ENCODE data around the gene ALDH3B1. TPM values are rescaled to one million over a fixed set of nuclear protein-coding genes. Genes with fewer than 3 reads are reported as not detected.
A peak's percentile ranks its signal among the peaks of the same experiment; 100 is the strongest.

The ALDH3B1 gene
- total and polyA plus RNA-seq, 4 donors, result 1.6 to 7.1 (median 3.4) TPM

DNA sequence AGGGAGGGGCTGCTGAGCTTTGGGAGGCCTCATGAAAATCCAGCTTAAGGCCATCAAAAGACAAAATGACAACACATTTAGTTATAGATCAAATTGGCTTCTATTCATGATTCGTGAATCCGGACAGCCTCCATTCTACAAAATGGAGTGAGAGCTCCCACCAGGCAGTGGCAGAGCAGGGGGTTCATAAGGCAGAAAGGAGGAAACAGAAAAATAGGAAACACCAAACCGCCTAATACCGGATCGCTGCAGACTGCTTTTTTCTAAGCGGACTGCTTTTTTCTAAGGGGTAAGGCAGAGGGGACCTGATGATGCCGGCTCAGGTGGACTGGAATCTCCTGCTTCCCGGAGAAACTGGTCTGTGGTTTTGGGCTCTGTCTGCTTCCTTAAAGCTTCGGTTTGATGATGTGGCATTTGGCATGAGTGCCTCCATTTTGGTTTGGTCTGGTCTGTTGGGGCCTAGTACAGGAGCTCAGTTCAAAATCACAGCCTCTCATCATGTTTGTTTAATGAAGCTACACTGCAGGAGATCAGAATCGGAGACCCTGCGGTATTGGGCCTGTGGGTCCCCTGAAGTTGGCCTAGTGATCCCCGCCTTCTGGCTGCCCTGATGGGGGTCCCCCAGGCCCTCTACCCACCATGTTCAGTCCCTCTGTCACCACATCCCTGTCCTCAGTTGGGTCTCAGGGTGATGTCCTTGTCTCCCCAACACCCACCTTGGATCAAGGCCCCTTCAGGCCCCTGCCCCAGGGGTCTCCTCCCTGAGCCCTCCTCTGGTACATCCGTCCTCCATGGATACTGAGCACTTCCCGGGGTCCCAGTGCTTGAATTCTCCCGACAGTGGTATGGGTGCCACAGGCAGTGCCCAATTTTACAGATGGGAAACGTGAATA lies 1.2 kb downstream of the ALDH3B1 start:
- TF ChIP-seq GABPA (IDR thresholded peaks at IDR 0.05 in 1 of 2, conservative IDR thresholded peaks at IDR 0.05 in 1 of 2) (no peak), SP1 (IDR thresholded peaks at IDR 0.05) (no peak), RAD21 (IDR thresholded peaks at IDR 0.05) (no peak), HNF4G (IDR thresholded peaks at IDR 0.05) (no peak), HNF4A (conservative IDR thresholded peaks at IDR 0.05) (no peak), FOXA2 (IDR thresholded peaks at IDR 0.05) (no peak), JUND (IDR thresholded peaks at IDR 0.05) (no peak), TAF1 (conservative IDR thresholded peaks at IDR 0.05) (no peak), NR2F2 (IDR thresholded peaks at IDR 0.05) (no peak), EGR1 (IDR thresholded peaks at IDR 0.05; ENCODE audit: low read depth in 2 of 2) (no peak), FOXA1 (IDR thresholded peaks at IDR 0.05) (no peak)
- TF ChIP-seq, protein P1, sequence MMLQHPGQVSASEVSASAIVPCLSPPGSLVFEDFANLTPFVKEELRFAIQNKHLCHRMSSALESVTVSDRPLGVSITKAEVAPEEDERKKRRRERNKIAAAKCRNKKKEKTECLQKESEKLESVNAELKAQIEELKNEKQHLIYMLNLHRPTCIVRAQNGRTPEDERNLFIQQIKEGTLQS (IDR thresholded peaks at IDR 0.05), result no peak
- TF ChIP-seq, protein P2, sequence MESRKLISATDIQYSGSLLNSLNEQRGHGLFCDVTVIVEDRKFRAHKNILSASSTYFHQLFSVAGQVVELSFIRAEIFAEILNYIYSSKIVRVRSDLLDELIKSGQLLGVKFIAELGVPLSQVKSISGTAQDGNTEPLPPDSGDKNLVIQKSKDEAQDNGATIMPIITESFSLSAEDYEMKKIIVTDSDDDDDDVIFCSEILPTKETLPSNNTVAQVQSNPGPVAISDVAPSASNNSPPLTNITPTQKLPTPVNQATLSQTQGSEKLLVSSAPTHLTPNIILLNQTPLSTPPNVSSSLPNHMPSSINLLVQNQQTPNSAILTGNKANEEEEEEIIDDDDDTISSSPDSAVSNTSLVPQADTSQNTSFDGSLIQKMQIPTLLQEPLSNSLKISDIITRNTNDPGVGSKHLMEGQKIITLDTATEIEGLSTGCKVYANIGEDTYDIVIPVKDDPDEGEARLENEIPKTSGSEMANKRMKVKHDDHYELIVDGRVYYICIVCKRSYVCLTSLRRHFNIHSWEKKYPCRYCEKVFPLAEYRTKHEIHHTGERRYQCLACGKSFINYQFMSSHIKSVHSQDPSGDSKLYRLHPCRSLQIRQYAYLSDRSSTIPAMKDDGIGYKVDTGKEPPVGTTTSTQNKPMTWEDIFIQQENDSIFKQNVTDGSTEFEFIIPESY (IDR thresholded peaks at IDR 0.05), result no peak
- TF ChIP-seq, protein P3, sequence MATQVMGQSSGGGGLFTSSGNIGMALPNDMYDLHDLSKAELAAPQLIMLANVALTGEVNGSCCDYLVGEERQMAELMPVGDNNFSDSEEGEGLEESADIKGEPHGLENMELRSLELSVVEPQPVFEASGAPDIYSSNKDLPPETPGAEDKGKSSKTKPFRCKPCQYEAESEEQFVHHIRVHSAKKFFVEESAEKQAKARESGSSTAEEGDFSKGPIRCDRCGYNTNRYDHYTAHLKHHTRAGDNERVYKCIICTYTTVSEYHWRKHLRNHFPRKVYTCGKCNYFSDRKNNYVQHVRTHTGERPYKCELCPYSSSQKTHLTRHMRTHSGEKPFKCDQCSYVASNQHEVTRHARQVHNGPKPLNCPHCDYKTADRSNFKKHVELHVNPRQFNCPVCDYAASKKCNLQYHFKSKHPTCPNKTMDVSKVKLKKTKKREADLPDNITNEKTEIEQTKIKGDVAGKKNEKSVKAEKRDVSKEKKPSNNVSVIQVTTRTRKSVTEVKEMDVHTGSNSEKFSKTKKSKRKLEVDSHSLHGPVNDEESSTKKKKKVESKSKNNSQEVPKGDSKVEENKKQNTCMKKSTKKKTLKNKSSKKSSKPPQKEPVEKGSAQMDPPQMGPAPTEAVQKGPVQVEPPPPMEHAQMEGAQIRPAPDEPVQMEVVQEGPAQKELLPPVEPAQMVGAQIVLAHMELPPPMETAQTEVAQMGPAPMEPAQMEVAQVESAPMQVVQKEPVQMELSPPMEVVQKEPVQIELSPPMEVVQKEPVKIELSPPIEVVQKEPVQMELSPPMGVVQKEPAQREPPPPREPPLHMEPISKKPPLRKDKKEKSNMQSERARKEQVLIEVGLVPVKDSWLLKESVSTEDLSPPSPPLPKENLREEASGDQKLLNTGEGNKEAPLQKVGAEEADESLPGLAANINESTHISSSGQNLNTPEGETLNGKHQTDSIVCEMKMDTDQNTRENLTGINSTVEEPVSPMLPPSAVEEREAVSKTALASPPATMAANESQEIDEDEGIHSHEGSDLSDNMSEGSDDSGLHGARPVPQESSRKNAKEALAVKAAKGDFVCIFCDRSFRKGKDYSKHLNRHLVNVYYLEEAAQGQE (IDR thresholded peaks at IDR 0.05), result no peak
- Histone ChIP-seq H3K9me3 (ENCODE audit: control insufficient read depth in 4 of 4, low read length in 3 of 4) (no peaks in the 10 kb centered on the region), H3K4me3 (ENCODE audit: low read depth in 1 of 3, low read length in 3 of 3) (no peak overlapping the region), H3K9ac (ENCODE audit: low read depth in 1 of 2, low read length in 2 of 2) (no peak overlapping the region), H3K36me3 (ENCODE audit: control insufficient read depth in 4 of 4, insufficient read depth in 3 of 4, low read depth in 1 of 4, low read length in 3 of 4) (no peaks in the 10 kb centered on the region), H3K4me1 (ENCODE audit: control insufficient read depth in 4 of 4, insufficient read depth in 4 of 4, low read length in 3 of 4) (peaks cover 6 to 28% (median 22%) of the 10 kb centered on the region in 4 donors), H3K27me3 (ENCODE audit: control insufficient read depth in 4 of 4, insufficient read depth in 4 of 4, low read length in 3 of 4) (no peaks in the 10 kb centered on the region), H3K27ac (ENCODE audit: low read depth in 1 of 2, low read length in 2 of 2) (peak overlapping the region in 1 of 2 donors; percentile 86)
- DNase-seq (ENCODE audit: low spot score), result no peak
- WGBS, result 87% methylated on average over 16 of the region's 16 CpGs

DNA sequence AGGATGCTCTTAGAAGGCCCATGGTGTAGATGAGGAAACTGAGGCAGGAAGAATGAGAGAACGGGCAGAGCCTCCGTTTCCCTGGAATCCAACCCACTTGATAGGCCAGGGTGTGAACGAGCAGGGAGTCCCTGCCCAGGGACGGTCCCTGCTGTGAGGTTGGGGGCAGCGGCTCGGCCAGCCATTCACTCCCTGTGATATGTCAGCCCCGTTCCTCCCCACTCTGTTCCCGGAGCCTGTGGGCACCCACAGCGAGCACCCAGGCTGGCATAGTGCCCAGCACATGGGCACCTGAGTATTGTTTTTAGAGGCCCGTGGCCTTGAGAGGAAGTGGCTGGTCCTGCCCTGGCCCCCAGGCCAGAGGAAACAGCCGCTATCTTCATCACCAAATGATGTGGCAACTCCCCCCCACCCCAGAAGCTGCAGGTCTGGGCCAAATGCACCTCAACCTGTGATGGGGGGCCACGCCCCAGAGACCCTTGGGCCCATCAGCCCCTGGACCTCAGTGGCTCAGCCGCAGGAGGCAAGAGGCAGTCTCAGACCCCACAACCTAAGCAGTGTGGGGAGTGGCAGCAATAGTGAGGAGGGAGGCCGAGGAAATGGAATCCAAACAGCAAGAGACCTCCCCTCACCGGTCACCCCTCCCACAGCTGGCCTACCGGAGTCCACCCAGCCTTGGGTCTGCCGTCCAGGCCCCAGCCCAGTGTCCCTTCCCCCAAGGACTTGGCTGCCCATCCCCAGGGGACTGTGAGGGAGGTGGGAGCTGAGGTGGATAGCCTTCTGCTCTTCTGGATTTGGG lies 2.1 kb downstream of the ALDH3B1 start:
- TF ChIP-seq FOXA2 (IDR thresholded peaks at IDR 0.05) (no peak), GABPA (IDR thresholded peaks at IDR 0.05 in 1 of 2, conservative IDR thresholded peaks at IDR 0.05 in 1 of 2) (no peak), TAF1 (conservative IDR thresholded peaks at IDR 0.05) (no peak), RAD21 (IDR thresholded peaks at IDR 0.05) (no peak), JUND (IDR thresholded peaks at IDR 0.05) (no peak), RXRA (IDR thresholded peaks at IDR 0.05) (no peak), HNF4G (IDR thresholded peaks at IDR 0.05) (no peak)
- TF ChIP-seq, protein P4, sequence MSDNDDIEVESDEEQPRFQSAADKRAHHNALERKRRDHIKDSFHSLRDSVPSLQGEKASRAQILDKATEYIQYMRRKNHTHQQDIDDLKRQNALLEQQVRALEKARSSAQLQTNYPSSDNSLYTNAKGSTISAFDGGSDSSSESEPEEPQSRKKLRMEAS (IDR thresholded peaks at IDR 0.05), result no peak
- TF ChIP-seq, protein P2 (IDR thresholded peaks at IDR 0.05), result no peak
- no peak overlapping the region for H3K9ac ChIP-seq (ENCODE audit: low read depth in 1 of 2, low read length in 2 of 2)
- 89% methylated on average over 17 of the region's 17 CpGs for WGBS

More for the DNA sequence above, 2.1 kb downstream of the ALDH3B1 start:
- Histone ChIP-seq H3K4me1 (ENCODE audit: control insufficient read depth in 4 of 4, insufficient read depth in 4 of 4, low read length in 3 of 4) (peaks cover 6 to 33% (median 26%) of the 10 kb centered on the region in 4 donors), H3K9me3 (ENCODE audit: control insufficient read depth in 4 of 4, low read length in 3 of 4) (no peaks in the 10 kb centered on the region), H3K27me3 (ENCODE audit: control insufficient read depth in 4 of 4, insufficient read depth in 4 of 4, low read length in 3 of 4) (no peaks in the 10 kb centered on the region), H3K4me3 (ENCODE audit: low read depth in 1 of 3, low read length in 3 of 3) (no peak overlapping the region), H3K27ac (ENCODE audit: low read depth in 1 of 2, low read length in 2 of 2) (no peak overlapping the region), H3K36me3 (ENCODE audit: control insufficient read depth in 4 of 4, insufficient read depth in 3 of 4, low read depth in 1 of 4, low read length in 3 of 4) (no peaks in the 10 kb centered on the region)
- no peak for DNase-seq (ENCODE audit: low spot score)
